BLaER1 treated with 17β-estradiol and CSF1 and Interleukin-3, amounts not matched to agents 10 nM and 100 nM (cell line): Measurements from ENCODE around the gene RPS6KA2.

ENCODE experiments used
- H3K27ac ChIP-seq, 11 experiments: shearing (Covaris generic); formaldehyde crosslinking; 2 replicates each; pipeline ENCODE4 v1.8.1; 2022
- H3K27me3 ChIP-seq, 11 experiments: shearing (Covaris generic); formaldehyde crosslinking; 2 replicates each; pipeline ENCODE4 v1.8.1; 2022
- H3K36me3 ChIP-seq, 11 experiments: shearing (Covaris generic); formaldehyde crosslinking; 2 replicates each; pipeline ENCODE4 v1.8.1; 2022
- H3K4me1 ChIP-seq, 10 experiments: shearing (Covaris generic); formaldehyde crosslinking; 2 replicates each; pipeline ENCODE4 v1.8.1; 2022
- H3K4me2 ChIP-seq, 11 experiments: shearing (Covaris generic); formaldehyde crosslinking; 2 replicates each; pipeline ENCODE4 v1.8.1; 2022
- H3K4me3 ChIP-seq, 10 experiments: shearing (Covaris generic); formaldehyde crosslinking; 2 replicates each; pipeline ENCODE4 v1.8.1; 2022
- H3K9ac ChIP-seq, 11 experiments: shearing (Covaris generic); formaldehyde crosslinking; 2 replicates each; pipeline ENCODE4 v1.8.1; 2022
- H3K9me3 ChIP-seq, 11 experiments: shearing (Covaris generic); formaldehyde crosslinking; replicated peaks in 1 of 11; 2 replicates each; pipeline ENCODE4 v1.8.1; 2022
- H4K20me1 ChIP-seq, 11 experiments: shearing (Covaris generic); formaldehyde crosslinking; 2 replicates each; pipeline ENCODE4 v1.8.1; 2022
- Cebpa-rat ChIP-seq, 11 experiments: shearing (Covaris generic); IDR thresholded peaks; 2 replicates each; pipeline ENCODE4 v1.8.1; 2022

Gene RPS6KA2

GRCh38 chr6:166382933-166383801 is 243.9 kb downstream of the RPS6KA2 start, which contains the start of gene MPC1:
MPC1 (minus strand) TSS chr6:166382940; CDS start chr6:166382876, 64 bp downstream.
- no peak for TF ChIP-seq Cebpa-rat (IDR thresholded peaks at IDR 0.05)
- H3K9ac ChIP-seq, result peak within 1 kb of the TSS; percentile 82 to 94 (median 89)
- H3K9me3 ChIP-seq, result no peaks in the 10 kb centered on the region
- H3K36me3 ChIP-seq, result no peaks in the 10 kb centered on the region
- peak within 1 kb of the TSS; percentile 74 to 95 (median 84) for H3K4me3 ChIP-seq
- H4K20me1 ChIP-seq, result peaks cover 0 to 35% (median 5%) of the 10 kb centered on the region in 11 experiments; a peak in 7 of 22 replicates
- H3K27me3 ChIP-seq, result peaks cover 0 to 14% (median 6%) of the 10 kb centered on the region in 11 experiments; a peak in 8 of 22 replicates
- peaks cover 15 to 32% (median 25%) of the 10 kb centered on the region in 10 experiments for H3K4me1 ChIP-seq
- peak within 1 kb of the TSS; percentile 37 to 95 (median 89); a peak in 21 of 22 replicates for H3K27ac ChIP-seq
- peak within 1 kb of the TSS; percentile 93 to 100 (median 99) for H3K4me2 ChIP-seq

GRCh38 chr6:166382500-166382932 is 244.5 kb downstream of the RPS6KA2 start:
- no peaks in the 10 kb centered on the region for H3K9me3 ChIP-seq
- H4K20me1 ChIP-seq, result peaks cover 0 to 41% (median 5%) of the 10 kb centered on the region in 11 experiments; a peak in 7 of 22 replicates
- H3K36me3 ChIP-seq, result no peaks in the 10 kb centered on the region
- H3K27me3 ChIP-seq, result peaks cover 0 to 14% (median 6%) of the 10 kb centered on the region in 11 experiments; a peak in 8 of 22 replicates
- H3K4me1 ChIP-seq, result peaks cover 15 to 32% (median 25%) of the 10 kb centered on the region in 10 experiments
- peak overlapping the region; percentile 74 to 95 (median 84) for H3K4me3 ChIP-seq
- H3K9ac ChIP-seq, result peak overlapping the region; percentile 82 to 94 (median 89)
- H3K27ac ChIP-seq, result peak overlapping the region; percentile 37 to 95 (median 89); a peak in 21 of 22 replicates
- peak overlapping the region; percentile 93 to 100 (median 99) for H3K4me2 ChIP-seq
- TF ChIP-seq Cebpa-rat (IDR thresholded peaks at IDR 0.05), result no peak

GRCh38 chr6:166381733-166382499 is 245.1 kb downstream of the RPS6KA2 start:
- H3K9me3 ChIP-seq, result no peaks in the 10 kb centered on the region
- TF ChIP-seq Cebpa-rat (IDR thresholded peaks at IDR 0.05), result no peak
- peaks cover 0 to 41% (median 5%) of the 10 kb centered on the region in 11 experiments; a peak in 8 of 22 replicates for H4K20me1 ChIP-seq
- H3K4me1 ChIP-seq, result peaks cover 15 to 32% (median 25%) of the 10 kb centered on the region in 10 experiments
- peak overlapping the region; percentile 93 to 100 (median 99) for H3K4me2 ChIP-seq
- H3K4me3 ChIP-seq, result peak overlapping the region; percentile 74 to 95 (median 84)
- peak overlapping the region; percentile 14 to 95 (median 86); a peak in 18 of 22 replicates for H3K27ac ChIP-seq
- H3K9ac ChIP-seq, result peak overlapping the region; percentile 82 to 94 (median 89)
- peaks cover 0 to 14% (median 6%) of the 10 kb centered on the region in 11 experiments; a peak in 8 of 22 replicates for H3K27me3 ChIP-seq
- H3K36me3 ChIP-seq, result no peaks in the 10 kb centered on the region

- Histone ChIP-seq H3K27me3 (peaks cover 0 to 14% (median 6%) of the 10 kb centered on the region in 11 experiments; a peak in 8 of 22 replicates), H4K20me1 (peaks cover 0 to 41% (median 5%) of the 10 kb centered on the region in 11 experiments; a peak in 8 of 22 replicates), H3K9me3 (no peaks in the 10 kb centered on the region), H3K4me1 (peaks cover 15 to 32% (median 25%) of the 10 kb centered on the region in 10 experiments), H3K4me3 (peak overlapping the region; percentile 74 to 95 (median 84)), H3K36me3 (no peaks in the 10 kb centered on the region), H3K4me2 (peak overlapping the region; percentile 93 to 100 (median 99)), H3K9ac (peak overlapping the region; percentile 82 to 94 (median 89); a peak in 19 of 22 replicates), H3K27ac (peak overlapping the region in 9 of 11 experiments; percentile 20 to 95 (median 70); a peak in 7 of 22 replicates)
- no peak for TF ChIP-seq Cebpa-rat (IDR thresholded peaks at IDR 0.05)
Measured at GRCh38 chr6:166381381-166381732, 245.7 kb downstream of the RPS6KA2 start.

- H4K20me1 ChIP-seq, result peaks cover 0 to 41% (median 5%) of the 10 kb centered on the region in 11 experiments; a peak in 8 of 22 replicates
- peaks cover 0 to 14% (median 6%) of the 10 kb centered on the region in 11 experiments; a peak in 8 of 22 replicates for H3K27me3 ChIP-seq
- H3K27ac ChIP-seq, result no peak overlapping the region
- H3K9ac ChIP-seq, result no peak overlapping the region
- TF ChIP-seq Cebpa-rat (IDR thresholded peaks at IDR 0.05), result no peak
- no peaks in the 10 kb centered on the region for H3K9me3 ChIP-seq
- H3K4me1 ChIP-seq, result peaks cover 15 to 32% (median 25%) of the 10 kb centered on the region in 10 experiments
- no peak overlapping the region for H3K4me3 ChIP-seq
- no peaks in the 10 kb centered on the region for H3K36me3 ChIP-seq
- H3K4me2 ChIP-seq, result peak overlapping the region in 5 of 11 experiments; percentile 0 to 23 (median 14); a peak in 4 of 22 replicates
Measured at GRCh38 chr6:166379800-166380199, 247.3 kb downstream of the RPS6KA2 start.

- TF ChIP-seq Cebpa-rat (IDR thresholded peaks at IDR 0.05), result no peak
- H3K27me3 ChIP-seq, result peaks cover 0 to 14% (median 6%) of the 10 kb centered on the region in 11 experiments; a peak in 8 of 22 replicates
- no peak overlapping the region for H3K4me3 ChIP-seq
Measured at GRCh38 chr6:166379103-166379586, 247.9 kb downstream of the RPS6KA2 start.

GRCh38 chr6:166377721-166378120 is 249.3 kb downstream of the RPS6KA2 start:
- Histone ChIP-seq H3K27ac (no peak overlapping the region), H3K9me3 (no peaks in the 10 kb centered on the region), H3K4me2 (no peak overlapping the region), H3K4me1 (peaks cover 8 to 23% (median 17%) of the 10 kb centered on the region in 10 experiments; a peak in 17 of 20 replicates), H3K36me3 (no peaks in the 10 kb centered on the region), H4K20me1 (peaks cover 0 to 41% (median 5%) of the 10 kb centered on the region in 11 experiments; a peak in 8 of 22 replicates), H3K27me3 (peaks cover 0 to 14% (median 6%) of the 10 kb centered on the region in 11 experiments; a peak in 8 of 22 replicates), H3K9ac (no peak overlapping the region), H3K4me3 (no peak overlapping the region)
- TF ChIP-seq Cebpa-rat (IDR thresholded peaks at IDR 0.05), result no peak

More at GRCh38 chr6:166379103-166379586, 247.9 kb downstream of the RPS6KA2 start:
- Histone ChIP-seq H3K4me1 (peaks cover 10 to 28% (median 21%) of the 10 kb centered on the region in 10 experiments), H3K27ac (no peak overlapping the region), H4K20me1 (peaks cover 0 to 41% (median 5%) of the 10 kb centered on the region in 11 experiments; a peak in 8 of 22 replicates), H3K9me3 (no peaks in the 10 kb centered on the region), H3K9ac (no peak overlapping the region), H3K4me2 (no peak overlapping the region), H3K36me3 (no peaks in the 10 kb centered on the region)

GRCh38 chr6:166375013-166375412 is 252.0 kb downstream of the RPS6KA2 start:
- H3K4me1 ChIP-seq, result peaks cover 0 to 6% (median 4%) of the 10 kb centered on the region in 10 experiments; a peak in 15 of 20 replicates
- H3K9ac ChIP-seq, result no peak overlapping the region
- TF ChIP-seq Cebpa-rat (IDR thresholded peaks at IDR 0.05), result no peak
- H3K27ac ChIP-seq, result no peak overlapping the region
- no peaks in the 10 kb centered on the region for H3K27me3 ChIP-seq
- H3K4me3 ChIP-seq, result no peak overlapping the region
- peaks cover 0 to 22% (median 5%) of the 10 kb centered on the region in 11 experiments; a peak in 5 of 22 replicates for H4K20me1 ChIP-seq
- no peak overlapping the region for H3K4me2 ChIP-seq
- H3K36me3 ChIP-seq, result no peaks in the 10 kb centered on the region
- H3K9me3 ChIP-seq, result no peaks in the 10 kb centered on the region
